Stomach (tissue), 9 donors: ENCODE data around the gene ARID5A. TPM values are rescaled to one million over a fixed set of nuclear protein-coding genes. Genes with fewer than 3 reads are reported as not detected.
"Not testable (repeated sequence)": the region's sequence is repeated elsewhere in the genome, so short reads cannot be mapped to it uniquely, and the experiment has no call there.

Source experiments
- DNase-seq, 2 donors: peaks; one replicate each; pipeline versions ENCODE4 v3.0.0 to v3.0.0-alpha.2; 2013 to 2019
- H3K27ac ChIP-seq, 5 donors: fragments of 200-600 bp in 4 of 5; sonication (generic) in 4 of 5; one replicate each; pipeline ENCODE4 v1.5.1; 2013 to 2019; ENCODE audit warnings: mild to moderate bottlenecking in 1 of 5, moderate library complexity in 1 of 5
- H3K27me3 ChIP-seq, 3 donors: fragments of 200-600 bp; sonication (generic); one replicate each; pipeline ENCODE4 v1.5.1; 2017 to 2019; ENCODE audit warnings: mixed run types in 1 of 3
- H3K36me3 ChIP-seq, 4 donors: fragments of 200-600 bp; sonication (generic); 1 replicate in 3 of 4; 2 replicates in 1 of 4; pipeline ENCODE4 v1.5.1; 2016 to 2019
- H3K4me1 ChIP-seq, 4 donors: fragments of 200-600 bp; sonication (generic); one replicate each; pipeline ENCODE4 v1.5.1; 2016 to 2019
- H3K4me3 ChIP-seq, 4 donors: fragments of 200-600 bp; sonication (generic) in 3 of 4; one replicate each; pipeline ENCODE4 v1.5.1; 2016 to 2019; ENCODE audit warnings: mild to moderate bottlenecking in 1 of 4
- H3K9me3 ChIP-seq, 4 donors: fragments of 200-600 bp; sonication (generic); one replicate each; pipeline ENCODE4 v1.5.1; 2016 to 2019
- CTCF ChIP-seq, 7 experiments: fragments of 450-650 bp in 4 of 7; fragments of 200-600 bp in 3 of 7; sonication (generic) in 3 of 7; IDR thresholded peaks; one replicate each; pipeline ENCODE4 v1.5.1; 2016 to 2019; ENCODE audit warnings: antibody characterized with exemption in 7 of 7, control low read depth in 2 of 7, mild to moderate bottlenecking in 1 of 7
- EP300 ChIP-seq: sonication (generic); formaldehyde crosslinking; IDR thresholded peaks from one replicate; pipeline ENCODE4 v1.6.1; 2017; ENCODE audit warnings: antibody characterized with exemption
- POLR2A ChIP-seq, 4 donors: fragments of 450-650 bp; IDR thresholded peaks; one replicate each; pipeline ENCODE4 v1.6.1; 2016; ENCODE audit warnings: antibody characterized with exemption in 4 of 4, control low read depth in 2 of 4, mild to moderate bottlenecking in 1 of 4, moderate library complexity in 1 of 4
- POLR2AphosphoS5 ChIP-seq, 3 donors: sonication (generic); formaldehyde crosslinking; IDR thresholded peaks; one replicate each; pipeline ENCODE4 v1.6.1; 2016; ENCODE audit warnings: antibody characterized with exemption in 3 of 3
- WGBS, 5 donors: extraction: QIAGEN DNeasy Blood & Tissue Kit in 3 of 5; methylation state at CpG; one replicate each; pipeline versions ENCODE4 v1.1.5 to v1.1.7; 2013 to 2018; 5-methylcytosine and 5-hydroxymethylcytosine counted together
- intact Hi-C: fragments of 100-400 bp; cut with DNase I; formaldehyde crosslinking; loops from one replicate; pipeline ENCODE4 v1.15.1; 2023; ENCODE audit warnings: low total_unique reads
- polyA plus RNA-seq, 3 donors: library from polyadenylated mRNA; stranded (reverse); fragments of 200-250 nt; gene quantifications; one replicate each; pipeline ENCODE4 v1.2.3, GENCODE V29; 2013
- total RNA-seq, 5 donors: library from RNA; depleted of rRNA; stranded (reverse); fragments of >200 nt; gene quantifications; one replicate each; pipeline versions ENCODE4 v1.1.0 to v1.2.3, GENCODE V29; 2014 to 2016
- donor health status: healthy with polysubstance abuse.
- donor health status: Bipolar disorder and iron deficiency.
- donor health status: healthy.

Gene ARID5A
- total and polyA plus RNA-seq, 8 donors, result 1.2 to 26.8 (median 14.6) TPM

DNA sequence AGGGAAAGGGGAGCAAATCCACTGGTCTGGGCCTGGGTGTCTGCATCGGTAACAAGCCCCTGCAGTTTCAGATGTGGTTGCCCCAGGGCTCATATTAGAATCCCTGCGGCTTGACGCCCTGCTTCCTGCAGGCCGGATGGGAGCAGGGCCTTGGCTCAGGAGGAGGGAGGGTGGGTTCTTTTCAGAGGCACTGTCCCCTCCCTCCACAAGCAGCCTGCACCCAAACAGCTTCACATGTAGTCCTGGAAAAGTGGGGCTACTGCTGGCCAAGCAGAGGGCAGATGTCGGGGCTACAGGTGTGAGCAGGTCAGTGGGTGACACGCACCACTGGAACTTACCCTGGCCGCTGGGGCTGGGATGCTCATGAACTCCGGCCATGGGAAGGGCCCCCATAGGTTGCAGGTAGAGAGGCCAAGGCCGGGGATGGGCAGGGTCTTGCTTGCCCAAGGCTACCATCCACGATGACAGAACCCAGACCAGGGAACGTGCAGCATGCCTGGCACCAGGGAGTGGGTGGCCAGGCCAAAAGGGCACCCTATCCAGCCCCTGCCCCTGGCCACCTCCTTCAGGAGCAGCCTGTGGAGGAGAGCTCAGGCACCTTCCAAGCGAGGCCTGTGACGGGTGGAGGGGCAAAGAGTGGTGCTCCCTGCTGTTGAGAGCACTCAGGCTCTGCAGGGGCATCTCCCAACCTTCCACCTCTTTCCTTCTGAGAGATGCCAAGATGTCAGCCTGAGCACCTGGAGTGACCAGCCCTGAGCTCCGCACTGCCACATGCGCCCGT lies 16.8 kb downstream of the ARID5A start:
- peaks cover 36 to 50% (median 48%) of the 10 kb centered on the region in 4 donors for H3K36me3 ChIP-seq
- 85 to 96% (median 92%) methylated on average over 11 to 16 of the region's 16 CpGs for WGBS, 5 donors
- no peak for TF ChIP-seq POLR2AphosphoS5 (IDR thresholded peaks at IDR 0.05)
- no peak for TF ChIP-seq EP300
- TF ChIP-seq CTCF (IDR thresholded peaks at IDR 0.05), result no peak
- no peak for TF ChIP-seq POLR2A (IDR thresholded peaks at IDR 0.05)
- no peaks in the 10 kb centered on the region for H3K9me3 ChIP-seq
- no peaks in the 10 kb centered on the region for H3K27me3 ChIP-seq
- peaks cover 0 to 23% (median 16%) of the 10 kb centered on the region in 4 donors for H3K4me1 ChIP-seq
- H3K27ac ChIP-seq, result no peak overlapping the region
- intact Hi-C loops, result no loop called here
- H3K4me3 ChIP-seq, result no peak overlapping the region
- DNase-seq, result no peak

DNA sequence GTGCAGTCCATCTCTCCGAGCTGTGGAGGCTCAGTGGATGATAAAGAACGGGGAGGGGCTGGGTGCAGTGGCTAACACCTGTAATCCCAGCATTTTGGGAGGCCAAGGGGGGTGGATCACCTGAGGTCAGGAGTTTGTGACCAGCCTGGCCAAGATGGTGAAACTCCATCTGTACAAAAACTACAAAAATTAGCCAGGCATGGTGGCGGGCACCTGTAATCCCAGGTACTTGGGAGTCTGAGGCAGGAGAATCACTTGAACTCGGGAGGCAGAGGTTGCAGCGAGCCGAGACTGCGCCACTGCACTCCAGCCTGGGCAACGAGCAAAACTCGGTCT lies 17.4 kb downstream of the ARID5A start:
- H3K4me3 ChIP-seq, intact Hi-C loops: not testable (repeated sequence)

DNA sequence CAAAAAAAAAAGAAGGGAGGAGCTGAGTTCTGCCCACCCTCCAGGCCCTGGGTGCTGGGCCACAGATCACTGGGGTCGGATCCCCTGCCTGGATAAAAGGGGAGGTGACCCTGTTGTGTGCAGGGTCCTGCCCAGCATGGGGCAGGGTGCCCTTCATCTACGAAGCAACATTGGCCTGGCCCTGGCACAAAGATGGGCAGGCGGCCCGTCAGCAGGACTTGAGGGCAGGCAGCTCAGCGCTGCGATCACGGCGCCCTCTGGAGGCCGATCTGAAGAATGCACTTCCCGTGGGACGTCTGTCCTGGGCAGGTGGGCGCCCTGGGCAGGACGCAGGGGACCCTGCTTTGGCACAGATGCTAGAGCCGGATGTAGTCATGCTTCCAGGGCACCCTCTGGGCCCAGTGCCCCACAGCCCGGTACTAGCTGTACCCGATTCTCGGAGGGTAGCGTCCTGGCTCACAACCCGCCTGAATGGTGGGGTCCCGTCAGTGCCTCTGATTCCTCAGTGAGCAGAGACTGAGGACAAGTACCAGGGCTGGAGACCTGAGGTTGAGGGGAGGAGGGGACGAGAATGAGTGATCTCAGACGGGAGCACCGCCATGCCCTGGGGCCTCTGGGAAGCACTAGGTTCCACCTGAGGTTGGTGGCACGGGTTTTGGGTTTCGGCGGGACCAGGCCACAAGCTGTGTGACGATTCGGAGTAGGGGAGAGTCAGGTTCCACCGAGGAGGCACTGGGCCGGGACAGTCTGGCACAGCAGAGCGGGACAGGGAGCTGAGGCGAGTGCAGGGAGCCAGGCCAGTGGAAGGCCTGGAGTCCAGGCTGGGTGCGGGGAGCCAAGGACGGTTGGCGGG lies 18.0 kb downstream of the ARID5A start:
- Histone ChIP-seq H3K36me3 (peaks cover 25 to 38% (median 36%) of the 10 kb centered on the region in 4 donors), H3K27ac (peak overlapping the region in 1 of 5 donors; percentile 27), H3K4me3 (peak overlapping the region in 1 of 4 donors; percentile 6), H3K27me3 (no peaks in the 10 kb centered on the region), H3K9me3 (no peaks in the 10 kb centered on the region), H3K4me1 (peaks cover 0 to 20% (median 12%) of the 10 kb centered on the region in 4 donors)
- peak; percentile 76 to 84 for DNase-seq
- TF ChIP-seq POLR2A (IDR thresholded peaks at IDR 0.05), result no peak
- TF ChIP-seq POLR2AphosphoS5 (IDR thresholded peaks at IDR 0.05), result peak; percentile 21 to 55 (median 43)
- no peak for TF ChIP-seq EP300
- peak in 6 of 7 experiments; percentile 65 to 97 (median 88) for TF ChIP-seq CTCF (IDR thresholded peaks at IDR 0.05)
- intact Hi-C loops, result no loop called here
- WGBS, 5 donors, result 40 to 65% (median 43%) methylated on average over 17 to 35 of the region's 35 CpGs

More for the DNA sequence above, 17.4 kb downstream of the ARID5A start:
- 46 to 65% (median 52%) methylated on average over 8 to 9 of the region's 9 CpGs for WGBS, 5 donors
- H3K9me3 ChIP-seq, DNase-seq, H3K27ac ChIP-seq, H3K27me3 ChIP-seq: not testable (repeated sequence)
- Histone ChIP-seq H3K4me1 (peaks cover 0 to 20% (median 14%) of the 10 kb centered on the region in 4 donors), H3K36me3 (peaks cover 31 to 44% (median 42%) of the 10 kb centered on the region in 4 donors)

- no peaks in the 10 kb centered on the region for H3K27me3 ChIP-seq
- DNase-seq, result no peak
- peaks cover 0 to 20% (median 9%) of the 10 kb centered on the region in 4 donors for H3K4me1 ChIP-seq
- no peaks in the 10 kb centered on the region for H3K9me3 ChIP-seq
- peaks cover 18 to 31% (median 30%) of the 10 kb centered on the region in 4 donors for H3K36me3 ChIP-seq
- 82 to 92% (median 89%) methylated on average over 14 of the region's 14 CpGs for WGBS, 5 donors
- intact Hi-C loops, result no loop called here
- no peak overlapping the region for H3K4me3 ChIP-seq
- no peak for TF ChIP-seq EP300
- no peak for TF ChIP-seq POLR2AphosphoS5 (IDR thresholded peaks at IDR 0.05)
- no peak for TF ChIP-seq CTCF (IDR thresholded peaks at IDR 0.05)
- no peak for TF ChIP-seq POLR2A (IDR thresholded peaks at IDR 0.05)
- H3K27ac ChIP-seq, result no peak overlapping the region
These were observed 18.6 kb downstream of the ARID5A start for GRCh38 chr2:96555146-96555610.
